Upper lobe of left lung (tissue), 4 donors: ENCODE measurements around the gene AMY2B.

ENCODE experiments used
- POLR2A ChIP-seq, 4 donors: fragments of 450-650 bp; IDR thresholded peaks; one replicate each; pipeline ENCODE4 v1.5.1; 2016 to 2017; ENCODE audit warnings: antibody characterized with exemption in 4 of 4, mild to moderate bottlenecking in 2 of 4
- TF ChIP-seq, protein P1 (sequence below), 6 experiments: fragments of 450-650 bp in 4 of 6; fragments of 200-600 bp in 2 of 6; sonication (generic) in 2 of 6; IDR thresholded peaks; one replicate each; pipeline ENCODE4 v1.5.1; 2016 to 2019; ENCODE audit warnings: antibody characterized with exemption in 6 of 6

GRCh38 chr1:103541431-103541830 is 30.0 kb upstream of the AMY2B start:
- TF ChIP-seq POLR2A (IDR thresholded peaks at IDR 0.05) = no peak
- TF ChIP-seq, protein P1, sequence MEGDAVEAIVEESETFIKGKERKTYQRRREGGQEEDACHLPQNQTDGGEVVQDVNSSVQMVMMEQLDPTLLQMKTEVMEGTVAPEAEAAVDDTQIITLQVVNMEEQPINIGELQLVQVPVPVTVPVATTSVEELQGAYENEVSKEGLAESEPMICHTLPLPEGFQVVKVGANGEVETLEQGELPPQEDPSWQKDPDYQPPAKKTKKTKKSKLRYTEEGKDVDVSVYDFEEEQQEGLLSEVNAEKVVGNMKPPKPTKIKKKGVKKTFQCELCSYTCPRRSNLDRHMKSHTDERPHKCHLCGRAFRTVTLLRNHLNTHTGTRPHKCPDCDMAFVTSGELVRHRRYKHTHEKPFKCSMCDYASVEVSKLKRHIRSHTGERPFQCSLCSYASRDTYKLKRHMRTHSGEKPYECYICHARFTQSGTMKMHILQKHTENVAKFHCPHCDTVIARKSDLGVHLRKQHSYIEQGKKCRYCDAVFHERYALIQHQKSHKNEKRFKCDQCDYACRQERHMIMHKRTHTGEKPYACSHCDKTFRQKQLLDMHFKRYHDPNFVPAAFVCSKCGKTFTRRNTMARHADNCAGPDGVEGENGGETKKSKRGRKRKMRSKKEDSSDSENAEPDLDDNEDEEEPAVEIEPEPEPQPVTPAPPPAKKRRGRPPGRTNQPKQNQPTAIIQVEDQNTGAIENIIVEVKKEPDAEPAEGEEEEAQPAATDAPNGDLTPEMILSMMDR (IDR thresholded peaks at IDR 0.05) = no peak
